HG02610 (cell line): ENCODE data around the gene ARRDC4.
A peak's percentile ranks its signal among the peaks of the same experiment; 100 is the strongest.

Experiments
- ATAC-seq: cut with Tn5 transposase; IDR thresholded peaks from one replicate; pipeline ENCODE4 v1.9.1; 2021; ENCODE audit warnings: mild to moderate bottlenecking, moderate library complexity; ENCODE audit not compliant: unreplicated experiment

The ARRDC4 gene

GRCh38 chr15:97995881-97996603 lies 35.5 kb downstream of the ARRDC4 start:
- ATAC-seq = no peak

- ATAC-seq = peak; percentile 52
Measured at GRCh38 chr15:97998307-97999071, 38.0 kb downstream of the ARRDC4 start.

- no peak for ATAC-seq
Measured at GRCh38 chr15:98000249-98001203, 40.0 kb downstream of the ARRDC4 start.

GRCh38 chr15:98001663-98002194 lies 41.2 kb downstream of the ARRDC4 start:
- no peak for ATAC-seq

- no peak for ATAC-seq
Measured at GRCh38 chr15:98002419-98002818, 41.9 kb downstream of the ARRDC4 start.

GRCh38 chr15:98002866-98003265 lies 42.4 kb downstream of the ARRDC4 start:
- no peak for ATAC-seq

- ATAC-seq = no peak
Measured at GRCh38 chr15:98003518-98003917, 43.0 kb downstream of the ARRDC4 start.

- no peak for ATAC-seq
Measured at GRCh38 chr15:98003996-98004395, 43.5 kb downstream of the ARRDC4 start.

- ATAC-seq = no peak
Measured at GRCh38 chr15:98005659-98006058, 45.2 kb downstream of the ARRDC4 start.

GRCh38 chr15:98009169-98009568 lies 48.7 kb downstream of the ARRDC4 start:
- ATAC-seq = no peak

- no peak for ATAC-seq
Measured at GRCh38 chr15:98009971-98010370, 49.5 kb downstream of the ARRDC4 start.

GRCh38 chr15:98012354-98012753 lies 51.9 kb downstream of the ARRDC4 start:
- no peak for ATAC-seq

- no peak for ATAC-seq
Measured at GRCh38 chr15:98013631-98014030, 53.1 kb downstream of the ARRDC4 start.

- no peak for ATAC-seq
Measured at GRCh38 chr15:98017150-98017964, 56.9 kb downstream of the ARRDC4 start.

GRCh38 chr15:98018761-98019351 lies 58.4 kb downstream of the ARRDC4 start:
- ATAC-seq = no peak
